GM12878 (cell line): ENCODE data around the gene UBC.

Experiments used
- HDAC2 ChIP-seq: fragments of 200-600 bp; sonication (generic); IDR thresholded peaks from 2 replicates; pipeline ENCODE4 v1.6.1; 2017
- JUND ChIP-seq: IDR thresholded peaks from 2 replicates; pipeline ENCODE4 v1.6.1; 2012; ENCODE audit warnings: low read depth, mild to moderate bottlenecking, low read length, improper control_type of control experiment, moderate library complexity
- POLR2A ChIP-seq: IDR thresholded peaks from 2 replicates; pipeline ENCODE4 v1.6.1; 2011; ENCODE audit warnings: low read depth, mild to moderate bottlenecking, low read length
- POLR2AphosphoS5 ChIP-seq: IDR thresholded peaks from 2 replicates; pipeline ENCODE4 v1.6.1; 2011; ENCODE audit warnings: mild to moderate bottlenecking, low read length, inconsistent platforms
- SIN3A ChIP-seq: IDR thresholded peaks from 2 replicates; pipeline ENCODE4 v1.6.1; 2012; ENCODE audit warnings: low read depth, low read length, improper control_type of control experiment
- SUZ12 ChIP-seq: fragments of 200-600 bp; sonication (generic); IDR thresholded peaks from one replicate; pipeline ENCODE4 v1.6.1; 2018; ENCODE audit warnings: antibody characterized with exemption, mild to moderate bottlenecking; ENCODE audit not compliant: unreplicated experiment
- TF ChIP-seq, protein P1 (sequence below), 3 experiments: IDR thresholded peaks in 2 of 3; conservative IDR thresholded peaks in 1 of 3; 2 replicates each; pipeline ENCODE4 v1.5.1; 2011; ENCODE audit warnings: low read depth in 3 of 3, low read length in 3 of 3, mild to moderate bottlenecking in 3 of 3, control low read depth in 2 of 3, moderate library complexity in 2 of 3, inconsistent platforms in 1 of 3, mixed read lengths in 1 of 3; ENCODE audit not compliant: control insufficient read depth in 2 of 3, insufficient read depth in 1 of 3; ENCODE audit errors: extremely low read depth in 1 of 3

DNA sequence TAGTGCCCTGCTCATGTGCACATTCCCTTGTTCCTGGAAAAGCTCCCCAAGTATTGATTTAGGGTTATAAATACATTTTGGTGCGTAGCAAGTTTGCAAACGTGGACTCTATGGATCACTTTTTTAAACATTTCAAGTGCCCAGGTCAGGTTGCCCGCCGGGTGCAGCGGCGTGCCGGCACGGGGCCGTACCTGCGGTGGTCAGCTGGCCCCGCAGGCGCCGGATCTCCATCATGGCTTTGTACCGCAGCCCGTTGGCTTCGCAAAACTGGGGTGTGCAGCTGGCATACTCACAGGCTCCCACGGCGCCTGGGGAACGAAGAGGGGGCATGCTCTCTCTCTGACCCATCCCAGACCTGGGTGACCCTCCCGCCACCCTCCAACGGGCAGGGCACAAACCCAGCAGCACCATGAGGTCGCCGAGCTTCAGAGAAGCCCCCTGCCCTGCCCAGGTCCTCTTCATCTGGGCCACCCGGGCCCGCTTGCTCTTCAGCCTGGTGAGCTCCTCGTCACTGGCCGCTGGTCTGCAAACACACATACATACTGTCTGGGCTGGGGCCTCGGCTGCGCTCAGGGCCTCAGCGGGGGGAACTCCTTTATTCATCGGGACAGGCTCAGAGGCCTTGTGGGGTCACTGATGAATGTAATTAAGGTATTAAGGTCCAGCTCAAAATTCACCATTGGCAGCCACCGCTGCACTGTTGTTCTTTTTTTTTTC lies 39.4 kb upstream of the UBC start:
- TF ChIP-seq, protein P1, sequence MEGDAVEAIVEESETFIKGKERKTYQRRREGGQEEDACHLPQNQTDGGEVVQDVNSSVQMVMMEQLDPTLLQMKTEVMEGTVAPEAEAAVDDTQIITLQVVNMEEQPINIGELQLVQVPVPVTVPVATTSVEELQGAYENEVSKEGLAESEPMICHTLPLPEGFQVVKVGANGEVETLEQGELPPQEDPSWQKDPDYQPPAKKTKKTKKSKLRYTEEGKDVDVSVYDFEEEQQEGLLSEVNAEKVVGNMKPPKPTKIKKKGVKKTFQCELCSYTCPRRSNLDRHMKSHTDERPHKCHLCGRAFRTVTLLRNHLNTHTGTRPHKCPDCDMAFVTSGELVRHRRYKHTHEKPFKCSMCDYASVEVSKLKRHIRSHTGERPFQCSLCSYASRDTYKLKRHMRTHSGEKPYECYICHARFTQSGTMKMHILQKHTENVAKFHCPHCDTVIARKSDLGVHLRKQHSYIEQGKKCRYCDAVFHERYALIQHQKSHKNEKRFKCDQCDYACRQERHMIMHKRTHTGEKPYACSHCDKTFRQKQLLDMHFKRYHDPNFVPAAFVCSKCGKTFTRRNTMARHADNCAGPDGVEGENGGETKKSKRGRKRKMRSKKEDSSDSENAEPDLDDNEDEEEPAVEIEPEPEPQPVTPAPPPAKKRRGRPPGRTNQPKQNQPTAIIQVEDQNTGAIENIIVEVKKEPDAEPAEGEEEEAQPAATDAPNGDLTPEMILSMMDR (IDR thresholded peaks at IDR 0.05 in 2 of 3, conservative IDR thresholded peaks at IDR 0.05 in 1 of 3; ENCODE audit: control insufficient read depth in 2 of 3, extremely low read depth in 1 of 3, insufficient read depth in 1 of 3, low read depth in 3 of 3, low read length in 3 of 3): no peak
- TF ChIP-seq POLR2A: no peak; the same call in 1 of the 2 replicates
- no peak for TF ChIP-seq JUND
- TF ChIP-seq HDAC2: no peak
- TF ChIP-seq SUZ12: no peak
- no peak for TF ChIP-seq SIN3A
- no peak for TF ChIP-seq POLR2AphosphoS5
